ENCODE results near the gene SCAMP2. TPM values are rescaled to one million over a fixed set of nuclear protein-coding genes. Genes with fewer than 3 reads are reported as not detected.

The SCAMP2 gene
- total RNA-seq, 1 experiment from 2014 or later = 55.8 TPM

DNA sequence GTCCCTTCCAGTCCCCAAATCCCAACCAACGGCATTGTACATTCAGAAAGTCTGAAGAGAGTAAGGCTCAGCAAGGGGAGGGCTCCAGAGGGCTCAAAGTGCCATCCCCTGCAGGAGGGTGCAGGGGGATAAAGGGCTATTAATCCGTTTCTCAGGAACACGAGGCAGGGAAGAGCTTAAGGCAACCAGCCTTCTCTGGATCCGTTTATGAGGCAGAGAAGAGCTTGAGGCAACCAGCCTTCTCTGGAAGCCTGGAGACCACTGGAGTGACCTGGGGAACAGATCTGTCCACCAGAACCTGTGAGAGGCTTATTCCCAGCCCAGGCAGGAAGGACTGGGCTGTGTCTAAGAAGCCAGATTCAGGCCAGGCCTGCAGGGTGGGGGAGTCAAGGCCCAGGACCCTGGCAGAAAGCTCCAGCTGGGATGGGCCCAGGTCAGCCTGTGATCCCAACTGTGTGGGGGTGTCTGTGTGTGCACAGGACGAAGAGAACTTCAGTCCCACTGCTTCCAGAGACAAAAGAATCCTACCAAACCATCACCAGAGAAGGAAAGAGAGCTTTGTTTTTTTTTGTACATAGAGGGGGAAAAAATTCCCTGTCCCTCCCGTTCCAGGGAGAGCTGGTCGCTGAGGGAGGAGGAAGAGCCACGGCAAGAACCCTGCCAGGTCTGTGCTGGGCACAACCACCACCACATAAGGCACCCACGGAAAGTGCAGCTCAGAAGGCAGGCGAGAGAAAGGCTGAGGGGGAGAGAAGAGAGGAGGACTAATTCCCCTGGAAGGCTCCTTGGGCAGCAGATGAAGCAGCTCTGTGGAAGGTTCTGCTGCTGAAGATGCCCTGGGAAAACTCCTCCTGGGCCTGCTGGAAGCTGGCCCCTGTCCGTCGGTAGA lies 28.6 kb downstream of the SCAMP2 start:
- RAD21 ChIA-PET (ENCODE audit: low non-redundant PET in 1 of 2, low total read pairs in 2 of 2, uncharacterized antibody in 2 of 2, unreplicated experiment in 2 of 2) = interaction anchor here in 1 of 2 experiments (0.6 kb wide), 1 partner anchor 19 kb away, joined by 3 read pairs; no protein-coding TSS in a partner anchor
- H3K36me3 ChIP-seq (ENCODE audit: control insufficient read depth in 1 of 2, insufficient read depth in 2 of 2, low read length in 2 of 2) = peaks cover 18 to 26% of the 10 kb centered on the region in 2 experiments; a peak in 3 of 4 replicates
- DNase-seq (ENCODE audit: low read depth, low spot score) (no peak), ATAC-seq (no peak)
- intact Hi-C loops (cut with micrococcal nuclease) = no loop called here
- no peak for TF ChIP-seq ZFX (IDR thresholded peaks at IDR 0.05)
- TF ChIP-seq, protein P1, sequence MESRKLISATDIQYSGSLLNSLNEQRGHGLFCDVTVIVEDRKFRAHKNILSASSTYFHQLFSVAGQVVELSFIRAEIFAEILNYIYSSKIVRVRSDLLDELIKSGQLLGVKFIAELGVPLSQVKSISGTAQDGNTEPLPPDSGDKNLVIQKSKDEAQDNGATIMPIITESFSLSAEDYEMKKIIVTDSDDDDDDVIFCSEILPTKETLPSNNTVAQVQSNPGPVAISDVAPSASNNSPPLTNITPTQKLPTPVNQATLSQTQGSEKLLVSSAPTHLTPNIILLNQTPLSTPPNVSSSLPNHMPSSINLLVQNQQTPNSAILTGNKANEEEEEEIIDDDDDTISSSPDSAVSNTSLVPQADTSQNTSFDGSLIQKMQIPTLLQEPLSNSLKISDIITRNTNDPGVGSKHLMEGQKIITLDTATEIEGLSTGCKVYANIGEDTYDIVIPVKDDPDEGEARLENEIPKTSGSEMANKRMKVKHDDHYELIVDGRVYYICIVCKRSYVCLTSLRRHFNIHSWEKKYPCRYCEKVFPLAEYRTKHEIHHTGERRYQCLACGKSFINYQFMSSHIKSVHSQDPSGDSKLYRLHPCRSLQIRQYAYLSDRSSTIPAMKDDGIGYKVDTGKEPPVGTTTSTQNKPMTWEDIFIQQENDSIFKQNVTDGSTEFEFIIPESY (IDR thresholded peaks at IDR 0.05; ENCODE audit: extremely low read depth, insufficient replicate concordance, low read length) = no peak
- no peak for TF ChIP-seq ZNF274 (IDR thresholded peaks at IDR 0.05; ENCODE audit: low read depth, low read length)
- TF ChIP-seq FOSL1 (IDR thresholded peaks at IDR 0.05; ENCODE audit: low read depth) = no peak
- TF ChIP-seq, protein P2, sequence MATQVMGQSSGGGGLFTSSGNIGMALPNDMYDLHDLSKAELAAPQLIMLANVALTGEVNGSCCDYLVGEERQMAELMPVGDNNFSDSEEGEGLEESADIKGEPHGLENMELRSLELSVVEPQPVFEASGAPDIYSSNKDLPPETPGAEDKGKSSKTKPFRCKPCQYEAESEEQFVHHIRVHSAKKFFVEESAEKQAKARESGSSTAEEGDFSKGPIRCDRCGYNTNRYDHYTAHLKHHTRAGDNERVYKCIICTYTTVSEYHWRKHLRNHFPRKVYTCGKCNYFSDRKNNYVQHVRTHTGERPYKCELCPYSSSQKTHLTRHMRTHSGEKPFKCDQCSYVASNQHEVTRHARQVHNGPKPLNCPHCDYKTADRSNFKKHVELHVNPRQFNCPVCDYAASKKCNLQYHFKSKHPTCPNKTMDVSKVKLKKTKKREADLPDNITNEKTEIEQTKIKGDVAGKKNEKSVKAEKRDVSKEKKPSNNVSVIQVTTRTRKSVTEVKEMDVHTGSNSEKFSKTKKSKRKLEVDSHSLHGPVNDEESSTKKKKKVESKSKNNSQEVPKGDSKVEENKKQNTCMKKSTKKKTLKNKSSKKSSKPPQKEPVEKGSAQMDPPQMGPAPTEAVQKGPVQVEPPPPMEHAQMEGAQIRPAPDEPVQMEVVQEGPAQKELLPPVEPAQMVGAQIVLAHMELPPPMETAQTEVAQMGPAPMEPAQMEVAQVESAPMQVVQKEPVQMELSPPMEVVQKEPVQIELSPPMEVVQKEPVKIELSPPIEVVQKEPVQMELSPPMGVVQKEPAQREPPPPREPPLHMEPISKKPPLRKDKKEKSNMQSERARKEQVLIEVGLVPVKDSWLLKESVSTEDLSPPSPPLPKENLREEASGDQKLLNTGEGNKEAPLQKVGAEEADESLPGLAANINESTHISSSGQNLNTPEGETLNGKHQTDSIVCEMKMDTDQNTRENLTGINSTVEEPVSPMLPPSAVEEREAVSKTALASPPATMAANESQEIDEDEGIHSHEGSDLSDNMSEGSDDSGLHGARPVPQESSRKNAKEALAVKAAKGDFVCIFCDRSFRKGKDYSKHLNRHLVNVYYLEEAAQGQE (IDR thresholded peaks at IDR 0.05; ENCODE audit: low read depth) = no peak
- TF ChIP-seq TCF7L2 (IDR thresholded peaks at IDR 0.05; ENCODE audit: borderline replicate concordance, extremely low read depth, insufficient read depth, insufficient read length) = no peak
- no peak overlapping the region for H2AFZ ChIP-seq (ENCODE audit: low read depth, low read length, poor library complexity, severe bottlenecking)
- no peak overlapping the region for H3K4me2 ChIP-seq (ENCODE audit: low read length)
- no peaks in the 10 kb centered on the region for H3K9me2 ChIP-seq (ENCODE audit: insufficient read depth)
- H4K20me1 ChIP-seq (ENCODE audit: insufficient read depth) = no peaks in the 10 kb centered on the region
- H3K27ac ChIP-seq (ENCODE audit: low read depth, low read length) = 0 out of 2 replicates have a peak overlapping the region, but pooled peaks have one; percentile 93
- H3K27me3 ChIP-seq (ENCODE audit: insufficient read depth, low read length) = no peaks in the 10 kb centered on the region
- H3K4me3 ChIP-seq (replicated peaks in 1 of 2; ENCODE audit: low read depth in 1 of 2, low read length in 2 of 2) = no peak overlapping the region
- H3K4me1 ChIP-seq (ENCODE audit: control insufficient read depth in 1 of 2, insufficient read depth in 2 of 2, low read length in 2 of 2) = peaks cover 9 to 21% of the 10 kb centered on the region in 2 experiments; a peak in 3 of 4 replicates
- peaks cover 6% of the 10 kb centered on the region; the same call in 1 of the 2 replicates for H3K79me2 ChIP-seq (ENCODE audit: insufficient read depth, low read length)
- BruUV-seq (replicated peaks) = no TSS peak
- CTCF ChIA-PET = interaction anchor here (0.6 to 1.6 kb wide), 2 partner anchors 12 to 57 kb away, joined by 3 to 5 read pairs; no protein-coding TSS in a partner anchor
- H3K9ac ChIP-seq (ENCODE audit: low read length) = peak overlapping the region; percentile 88; the same call in 1 of the 2 replicates
- POLR2A ChIA-PET = interaction anchor here (1.0 kb wide), 1 partner anchor 11 kb away, joined by 3 read pairs; no protein-coding TSS in a partner anchor
- H3K9me3 ChIP-seq (ENCODE audit: control insufficient read depth in 1 of 2, insufficient read depth in 1 of 2, low read depth in 1 of 2, low read length in 2 of 2) = no peaks in the 10 kb centered on the region

All from HCT116 (cell line).